ENCODE results near the gene PPP1R3A.

The PPP1R3A gene

DNA sequence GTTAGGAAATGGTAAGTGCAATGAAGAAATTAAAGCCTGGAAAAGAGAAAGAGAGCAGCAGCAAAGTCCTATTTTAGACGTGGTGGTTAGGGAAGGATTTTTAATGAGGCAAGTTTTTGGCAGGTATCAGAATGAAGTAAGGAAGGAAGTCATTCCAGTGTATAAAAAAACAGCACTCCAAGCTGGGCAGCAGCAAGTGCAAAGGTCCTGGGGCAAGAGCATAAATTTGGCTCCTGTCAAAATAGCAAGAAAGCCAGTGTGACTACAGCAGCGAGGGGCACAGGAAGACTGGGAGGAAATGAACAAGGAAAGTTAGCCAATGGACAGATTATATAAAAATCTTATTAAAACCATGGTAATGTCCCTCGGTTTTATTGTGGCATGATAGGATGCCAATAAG, 90.2 kb downstream of the PPP1R3A start:
- TF ChIP-seq, protein P1, sequence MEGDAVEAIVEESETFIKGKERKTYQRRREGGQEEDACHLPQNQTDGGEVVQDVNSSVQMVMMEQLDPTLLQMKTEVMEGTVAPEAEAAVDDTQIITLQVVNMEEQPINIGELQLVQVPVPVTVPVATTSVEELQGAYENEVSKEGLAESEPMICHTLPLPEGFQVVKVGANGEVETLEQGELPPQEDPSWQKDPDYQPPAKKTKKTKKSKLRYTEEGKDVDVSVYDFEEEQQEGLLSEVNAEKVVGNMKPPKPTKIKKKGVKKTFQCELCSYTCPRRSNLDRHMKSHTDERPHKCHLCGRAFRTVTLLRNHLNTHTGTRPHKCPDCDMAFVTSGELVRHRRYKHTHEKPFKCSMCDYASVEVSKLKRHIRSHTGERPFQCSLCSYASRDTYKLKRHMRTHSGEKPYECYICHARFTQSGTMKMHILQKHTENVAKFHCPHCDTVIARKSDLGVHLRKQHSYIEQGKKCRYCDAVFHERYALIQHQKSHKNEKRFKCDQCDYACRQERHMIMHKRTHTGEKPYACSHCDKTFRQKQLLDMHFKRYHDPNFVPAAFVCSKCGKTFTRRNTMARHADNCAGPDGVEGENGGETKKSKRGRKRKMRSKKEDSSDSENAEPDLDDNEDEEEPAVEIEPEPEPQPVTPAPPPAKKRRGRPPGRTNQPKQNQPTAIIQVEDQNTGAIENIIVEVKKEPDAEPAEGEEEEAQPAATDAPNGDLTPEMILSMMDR (IDR thresholded peaks at IDR 0.05; ENCODE audit: control insufficient read depth, extremely low read depth, insufficient read depth) = no peak
- H3K4me3 ChIP-seq (ENCODE audit: low read depth, low read length) = no peak overlapping the region
- no peak for DNase-seq (ENCODE audit: low read depth)
